Right renal pelvis (tissue), 4 donors: ENCODE data around the gene COG8. TPM values are rescaled to one million over a fixed set of nuclear protein-coding genes. Genes with fewer than 3 reads are reported as not detected.
"Not testable (repeated sequence)": the region's sequence is repeated elsewhere in the genome, so short reads cannot be mapped to it uniquely, and the experiment has no call there.

Source experiments
- DNase-seq, 4 donors: peaks; one replicate each; pipeline ENCODE4 v3.0.0-alpha.2; 2013; ENCODE audit warnings: low read depth in 4 of 4, low spot score in 3 of 4, missing footprints in 1 of 4
- polyA plus RNA-seq, 4 donors: library from polyadenylated mRNA; unstranded; fragments of 120-200 nt; gene quantifications; one replicate each; pipeline ENCODE4 v1.2.1, GENCODE V29; 2013; ENCODE audit not compliant: insufficient read length in 4 of 4

COG8 gene
- 10 to 100 TPM; 28.3 to 32.4 (median 31.3) TPM for polyA plus RNA-seq

GRCh38 chr16:69339289-69340094, at the start of gene COG8, which contains the start of gene NIP7:
COG8 (minus strand) TSS chr16:69339564; CDS start chr16:69339552, 12 bp downstream.
NIP7 (plus strand) TSS chr16:69339772; CDS start chr16:69339830, 58 bp downstream.
- DNase-seq: peak; percentile 95 to 98 (median 97)

- DNase-seq: no peak
These were observed 47.2 kb upstream of the COG8 start for GRCh38 chr16:69386596-69386995.

- no peak for DNase-seq
These were observed 45.6 kb upstream of the COG8 start for GRCh38 chr16:69384974-69385373.

GRCh38 chr16:69382421-69382820, 43.1 kb upstream of the COG8 start:
- DNase-seq: no peak

- no peak for DNase-seq
These were observed 41.9 kb upstream of the COG8 start for GRCh38 chr16:69381231-69381630.

GRCh38 chr16:69378760-69379159, 39.4 kb upstream of the COG8 start:
- DNase-seq: no peak

- no peak for DNase-seq
These were observed 38.7 kb upstream of the COG8 start for GRCh38 chr16:69378036-69378435.

GRCh38 chr16:69376393-69377059, 37.2 kb upstream of the COG8 start:
- no peak for DNase-seq

GRCh38 chr16:69373019-69373418, 33.7 kb upstream of the COG8 start:
- DNase-seq: no peak

GRCh38 chr16:69371564-69371963, 32.2 kb upstream of the COG8 start:
- no peak for DNase-seq

GRCh38 chr16:69368866-69369265, 29.5 kb upstream of the COG8 start:
- no peak for DNase-seq

- DNase-seq: no peak
These were observed 28.6 kb upstream of the COG8 start for GRCh38 chr16:69367980-69368379.

GRCh38 chr16:69366431-69366830, 27.1 kb upstream of the COG8 start:
- no peak for DNase-seq

- DNase-seq: no peak
These were observed 26.5 kb upstream of the COG8 start for GRCh38 chr16:69365901-69366300.

GRCh38 chr16:69364088-69364487, 24.7 kb upstream of the COG8 start:
- DNase-seq: no peak

- DNase-seq: no peak
These were observed 23.9 kb upstream of the COG8 start for GRCh38 chr16:69363281-69363717.

- not testable (repeated sequence) for DNase-seq
These were observed 20.7 kb upstream of the COG8 start for GRCh38 chr16:69360070-69360469.

- no peak for DNase-seq
These were observed 12.1 kb upstream of the COG8 start, which contains the start of gene TMED6 for GRCh38 chr16:69351309-69352027. TMED6 (minus strand) TSS chr16:69351786; CDS start chr16:69351753, 33 bp downstream.

GRCh38 chr16:69350536-69351133, 11.3 kb upstream of the COG8 start:
- DNase-seq: no peak

- DNase-seq: no peak
These were observed 10.2 kb upstream of the COG8 start for GRCh38 chr16:69349536-69349935.

- DNase-seq: no peak
These were observed 8.9 kb upstream of the COG8 start for GRCh38 chr16:69348222-69348621.
